HG02885 (cell line): Measurements from ENCODE around the gene SAMD4B.
"Not testable (repeated sequence)": the region's sequence is repeated elsewhere in the genome, so short reads cannot be mapped to it uniquely, and the experiment has no call there.

Experiments used
- ATAC-seq: cut with Tn5 transposase; IDR thresholded peaks from one replicate; pipeline ENCODE4 v1.9.1; 2021; ENCODE audit warnings: mild to moderate bottlenecking; ENCODE audit not compliant: unreplicated experiment, poor library complexity

Gene SAMD4B

DNA sequence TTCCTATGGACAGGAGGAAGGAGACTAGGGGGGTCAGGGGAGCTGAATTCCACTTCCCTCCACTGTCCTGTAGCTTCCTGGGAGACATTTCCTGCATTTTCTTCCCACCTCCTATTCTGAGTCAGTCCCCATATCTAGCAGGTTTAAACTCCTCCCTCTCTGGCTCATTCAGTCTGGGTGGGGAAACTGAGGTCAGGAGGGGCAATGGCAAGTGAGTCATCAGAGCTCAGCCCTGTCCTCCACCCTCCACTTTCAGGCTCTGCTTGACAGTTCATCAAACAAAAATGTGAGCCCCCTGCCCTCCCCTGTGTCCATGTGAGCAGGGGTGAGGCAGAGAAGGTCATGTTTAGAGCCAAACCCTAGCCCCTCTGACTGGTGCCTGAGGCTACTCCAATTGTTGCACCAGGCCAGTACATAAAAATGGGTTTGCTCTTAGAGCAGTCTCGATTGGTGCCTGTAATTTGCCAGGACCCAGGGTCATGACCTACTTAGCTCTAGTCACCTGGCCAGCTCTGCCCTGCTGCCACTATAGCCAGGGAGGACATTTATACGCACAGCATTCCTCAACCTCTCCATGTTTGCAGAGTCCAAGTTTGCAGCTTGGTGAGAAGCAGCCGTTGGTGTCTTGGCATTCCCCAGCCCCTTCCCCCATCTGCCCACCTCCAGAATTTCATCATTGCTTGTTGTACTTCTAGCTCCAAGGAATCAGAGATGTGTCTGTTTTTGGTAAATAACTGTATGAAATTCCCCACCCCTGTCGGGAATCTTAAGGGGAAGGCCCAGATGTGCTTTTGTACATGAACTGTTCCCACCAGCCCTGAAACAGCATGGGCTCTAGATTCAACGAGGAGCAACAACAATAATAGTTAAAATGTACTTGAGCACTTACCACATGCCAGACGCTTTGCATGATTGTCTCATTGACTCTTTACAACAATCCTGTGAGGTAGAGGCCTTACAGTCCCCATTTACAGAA is 20.7 kb downstream of the SAMD4B start:
- no peak for ATAC-seq

DNA sequence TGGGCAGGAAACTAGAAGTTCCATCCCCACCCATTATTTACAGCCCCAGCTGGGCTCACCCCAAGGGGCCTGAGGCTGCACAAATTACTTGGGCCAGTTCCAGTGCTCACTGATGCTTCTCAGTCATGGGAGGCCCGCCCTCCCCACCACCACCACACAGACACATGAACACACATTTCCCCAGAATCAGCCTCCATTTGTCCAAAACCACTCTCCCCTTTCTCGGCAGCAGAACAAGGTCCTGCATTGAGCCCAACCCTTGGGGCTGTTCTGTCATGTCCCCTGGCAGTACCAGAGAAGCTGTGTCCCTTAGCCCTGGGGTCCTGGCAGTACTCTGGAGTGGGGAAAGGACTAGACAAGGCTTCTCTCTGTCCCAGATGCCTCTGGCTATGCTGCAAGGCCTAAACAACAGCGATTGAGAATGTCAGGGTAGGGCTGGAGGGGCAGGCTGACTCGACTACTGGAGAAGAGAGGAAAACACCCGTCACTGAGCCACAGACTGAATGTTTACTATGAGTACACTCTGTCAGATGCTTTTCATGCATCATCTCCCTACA is 21.8 kb downstream of the SAMD4B start:
- ATAC-seq, result no peak

GRCh38 chr19:39365531-39365930 is 23.3 kb downstream of the SAMD4B start:
- ATAC-seq, result no peak

DNA sequence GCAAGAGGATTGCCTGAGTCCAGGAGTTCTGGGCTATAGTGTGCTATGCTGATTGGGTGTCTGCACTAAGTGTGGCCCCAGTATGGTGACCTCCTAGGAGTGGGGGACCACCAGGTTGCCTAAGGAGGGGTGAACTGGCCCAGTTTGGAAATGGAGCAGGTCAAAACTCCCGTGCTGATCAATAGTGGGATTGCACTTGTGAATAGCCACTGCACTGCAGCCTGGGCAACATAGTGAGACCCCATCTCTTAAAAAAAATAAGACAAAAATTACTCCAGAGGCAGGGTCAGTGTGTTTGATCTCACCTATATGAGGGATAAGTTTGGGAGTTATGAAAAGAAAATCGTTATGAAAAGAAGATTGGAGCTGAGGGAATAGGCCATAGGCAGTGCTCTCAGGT is 27.0 kb downstream of the SAMD4B start:
- no peak for ATAC-seq

GRCh38 chr19:39370735-39371134 is 28.5 kb downstream of the SAMD4B start:
- no peak for ATAC-seq

DNA sequence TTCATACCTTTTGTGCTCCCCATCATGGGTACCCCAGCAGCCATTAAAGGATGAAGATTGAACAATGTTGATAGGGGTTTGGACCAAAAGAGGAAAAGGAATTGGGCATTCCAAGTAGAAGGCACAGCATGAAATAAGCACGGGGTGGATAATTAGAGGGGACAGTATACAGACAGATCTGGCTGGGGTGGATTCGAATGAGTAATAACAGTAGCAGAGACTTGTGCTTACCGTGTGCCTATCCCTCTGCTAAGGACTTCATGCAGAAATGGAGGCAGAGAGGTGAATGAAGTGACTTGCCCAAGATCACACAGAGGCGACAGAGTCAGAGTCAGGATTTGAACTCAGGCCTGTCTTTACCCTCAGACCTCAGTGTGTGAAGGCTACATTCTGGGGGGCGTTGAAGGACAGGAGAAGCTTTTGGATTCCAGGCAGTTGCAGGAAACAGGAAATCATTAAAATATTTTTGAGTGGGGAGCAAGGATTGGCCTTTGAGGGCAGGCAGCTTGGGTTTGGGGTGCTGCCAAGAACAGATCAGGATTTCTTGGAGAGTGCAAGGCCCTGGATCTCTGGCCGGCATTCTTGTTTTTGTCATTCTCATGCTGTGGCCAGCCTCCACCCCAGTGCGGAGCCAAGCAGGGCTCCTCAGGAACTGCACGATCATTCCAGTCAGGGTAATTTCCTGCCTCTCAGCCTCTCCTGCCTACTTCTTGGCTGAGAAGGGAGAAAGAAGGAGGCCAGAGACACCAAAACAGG is 30.0 kb downstream of the SAMD4B start:
- no peak for ATAC-seq

GRCh38 chr19:39372941-39373340 is 30.7 kb downstream of the SAMD4B start:
- ATAC-seq, result no peak

DNA sequence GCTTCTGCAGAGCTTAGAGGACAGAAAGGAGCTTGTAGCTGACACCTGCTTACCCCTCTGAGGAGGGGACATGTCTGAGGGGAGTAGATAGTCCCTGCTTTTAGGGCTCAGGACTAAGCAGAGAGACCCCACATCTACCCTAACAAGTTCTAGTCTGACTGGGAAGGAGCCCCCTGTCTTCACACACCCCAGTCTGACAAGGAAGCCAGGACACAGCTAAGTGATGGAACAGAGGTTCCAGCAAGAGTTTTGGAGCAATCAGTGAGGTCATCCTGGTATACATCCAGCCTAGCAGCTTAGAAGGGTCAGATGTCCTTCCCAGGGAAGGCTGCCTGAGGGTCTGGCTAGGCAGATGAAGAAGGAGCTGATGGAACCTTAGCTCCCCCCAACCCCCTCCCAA is 33.7 kb downstream of the SAMD4B start:
- no peak for ATAC-seq

- ATAC-seq, result no peak
Measured at GRCh38 chr19:39377373-39378362, 35.4 kb downstream of the SAMD4B start.

- ATAC-seq, result not testable (repeated sequence)
Measured at GRCh38 chr19:39379366-39379765, 37.1 kb downstream of the SAMD4B start.

- ATAC-seq, result no peak
Measured at GRCh38 chr19:39379865-39380396, 37.7 kb downstream of the SAMD4B start.

GRCh38 chr19:39380521-39381502 is 38.6 kb downstream of the SAMD4B start:
- ATAC-seq, result no peak

- ATAC-seq, result no peak
Measured at GRCh38 chr19:39381910-39382611, 39.8 kb downstream of the SAMD4B start.

DNA sequence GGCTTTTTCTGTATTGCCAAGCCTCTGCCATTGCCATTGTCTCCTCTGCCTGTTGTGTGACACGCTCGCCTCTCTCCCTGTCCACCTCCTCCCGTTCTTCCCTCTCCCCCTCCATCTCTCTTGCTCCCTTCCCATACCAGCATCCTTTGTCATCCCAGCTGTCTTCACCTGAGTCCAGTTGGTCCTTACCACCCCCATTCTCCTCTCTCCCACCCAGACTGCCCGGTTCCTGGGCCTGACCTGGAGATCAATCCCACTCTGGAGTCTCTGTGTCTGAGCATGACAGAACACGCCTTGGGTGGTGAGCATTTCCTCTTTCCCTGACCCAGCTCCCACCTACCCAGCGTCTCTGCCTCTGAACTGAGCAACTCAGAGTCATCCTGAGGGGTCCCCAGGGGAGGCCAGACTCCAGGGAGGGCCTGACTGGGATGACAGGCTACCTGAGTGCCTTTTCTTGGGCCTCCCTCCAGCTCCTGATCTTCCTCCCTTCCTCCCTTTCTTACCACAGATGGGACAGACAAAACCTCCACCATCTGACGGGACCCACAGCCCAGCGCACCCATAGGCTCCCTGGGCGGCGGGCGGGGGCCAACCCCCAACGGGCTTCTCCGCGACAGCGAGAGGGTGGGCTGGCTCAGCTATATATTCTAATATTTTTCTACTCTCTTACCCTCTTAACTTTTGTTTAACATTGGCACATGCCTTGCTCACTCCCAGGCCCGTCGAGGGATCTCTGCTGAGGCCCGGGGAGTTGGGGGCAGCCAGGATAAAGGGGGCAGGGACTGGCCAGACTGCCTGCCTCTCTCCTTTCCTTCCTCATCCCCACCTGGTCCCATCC is 41.0 kb downstream of the SAMD4B start:
- no peak for ATAC-seq

DNA sequence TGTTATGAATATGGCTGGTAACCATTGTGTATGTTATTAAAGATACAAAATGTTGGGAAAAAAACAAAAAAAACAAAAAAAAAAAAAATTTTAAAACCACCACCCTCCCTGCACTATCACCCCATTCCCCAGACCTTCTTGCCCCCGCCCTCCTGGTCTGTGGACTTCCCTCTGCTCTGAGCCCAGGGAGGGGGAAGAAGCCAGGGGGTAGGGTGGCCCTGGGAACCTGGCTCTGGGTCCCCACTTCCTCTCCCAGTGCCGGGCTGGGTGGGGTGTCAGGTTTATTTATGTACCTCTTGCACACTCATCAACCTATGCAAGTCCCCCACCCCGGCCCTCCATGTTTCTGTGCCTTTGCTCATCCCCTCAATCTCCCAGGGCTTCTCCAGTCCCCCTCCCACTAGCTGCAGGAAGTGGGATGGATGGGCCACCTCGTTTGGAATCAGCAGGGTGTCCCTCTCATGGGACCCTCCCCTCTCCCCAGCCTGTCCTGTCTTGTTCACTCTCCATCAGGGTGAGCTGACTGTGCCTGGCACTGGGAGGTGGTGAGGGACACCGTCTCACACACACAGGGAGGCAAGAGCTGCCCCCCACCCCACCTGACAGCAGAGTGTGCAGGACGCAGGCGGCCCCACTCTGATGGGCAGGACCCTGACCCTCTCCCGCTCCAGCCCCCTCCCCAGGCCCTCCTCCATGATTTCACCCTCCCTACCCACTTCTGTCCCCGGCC is 42.8 kb downstream of the SAMD4B start:
- no peak for ATAC-seq

GRCh38 chr19:39385629-39386411 is 43.6 kb downstream of the SAMD4B start:
- no peak for ATAC-seq
